HepG2 (cell line): ENCODE results near the gene ABHD1. TPM values are rescaled to one million over a fixed set of nuclear protein-coding genes. Genes with fewer than 3 reads are reported as not detected.

ENCODE experiments used
- ARID4A ChIP-seq: sonication (generic); formaldehyde crosslinking; IDR thresholded peaks from 2 replicates; pipeline ENCODE4 v1.5.0; 2020; ENCODE audit warnings: mild to moderate bottlenecking, missing genetic modification reagents, borderline replicate concordance
- BRCA1 ChIP-seq: sonication (generic); formaldehyde crosslinking; IDR thresholded peaks from 2 replicates; pipeline ENCODE4 v1.4.0; 2020; ENCODE audit warnings: missing genetic modification reagents
- CREB1 ChIP-seq, 2 experiments: fragments of 450-650 bp in 1 of 2; IDR thresholded peaks; 2 replicates each; pipeline ENCODE4 v1.6.1; 2016 to 2017; ENCODE audit warnings: control low read depth in 1 of 2, mild to moderate bottlenecking in 1 of 2, missing compliant biosample characterization in 1 of 2, missing genetic modification characterization in 1 of 2
- DNMT3B ChIP-seq: conservative IDR thresholded peaks from 2 replicates; pipeline ENCODE4 v1.6.1; 2016; ENCODE audit warnings: missing biosample characterization, control low read depth
- FOXK1 ChIP-seq: sonication (generic); formaldehyde crosslinking; IDR thresholded peaks from 2 replicates; pipeline ENCODE4 v1.4.0; 2020; ENCODE audit warnings: low read depth, missing genetic modification reagents, borderline replicate concordance
- IKZF1 ChIP-seq: fragments of 450-650 bp; IDR thresholded peaks from 2 replicates; pipeline ENCODE4 v1.7.1; 2016
- KDM3A ChIP-seq: IDR thresholded peaks from 2 replicates; pipeline ENCODE4 v1.6.1; 2018; ENCODE audit warnings: low read depth, missing compliant biosample characterization
- MED13 ChIP-seq: sonication (generic); formaldehyde crosslinking; IDR thresholded peaks from 2 replicates; pipeline ENCODE4 v1.5.0; 2020; ENCODE audit warnings: missing genetic modification reagents
- MTF1 ChIP-seq: sonication (generic); formaldehyde crosslinking; IDR thresholded peaks from 2 replicates; pipeline ENCODE4 v1.5.0; 2020; ENCODE audit warnings: missing genetic modification reagents
- POLR2AphosphoS5 ChIP-seq: IDR thresholded peaks from 2 replicates; pipeline ENCODE4 v1.6.1; 2012; ENCODE audit warnings: low read depth, low read length
- SP1 ChIP-seq, 2 experiments: fragments of 450-650 bp in 1 of 2; sonication (generic) in 1 of 2; formaldehyde crosslinking in 1 of 2; IDR thresholded peaks; 2 replicates each; pipeline versions ENCODE4 v1.4.0 to v1.6.1; 2016 to 2020; ENCODE audit warnings: missing genetic modification reagents in 1 of 2
- ZBTB49 ChIP-seq: sonication (generic); formaldehyde crosslinking; IDR thresholded peaks from 2 replicates; pipeline ENCODE4 v1.4.0; 2020; ENCODE audit warnings: missing genetic modification reagents, borderline replicate concordance
- ZFP1 ChIP-seq: IDR thresholded peaks from 2 replicates; pipeline ENCODE4 v1.6.1; 2016
- ZNF143 ChIP-seq: sonication (generic); formaldehyde crosslinking; IDR thresholded peaks from 2 replicates; pipeline ENCODE4 v1.4.0; 2020; ENCODE audit warnings: missing genetic modification reagents
- ZNF276 ChIP-seq: sonication (generic); formaldehyde crosslinking; IDR thresholded peaks from 2 replicates; pipeline ENCODE4 v1.4.0; 2020; ENCODE audit warnings: mild to moderate bottlenecking, low read depth, missing genetic modification reagents
- ZNF3 ChIP-seq: IDR thresholded peaks from 2 replicates; pipeline ENCODE4 v1.7.0; 2017; ENCODE audit warnings: inconsistent platforms
- ZNF564 ChIP-seq: sonication (generic); formaldehyde crosslinking; IDR thresholded peaks from 2 replicates; pipeline ENCODE4 v1.8.1; 2023; ENCODE audit warnings: mild to moderate bottlenecking, missing genetic modification reagents
- polyA plus RNA-seq, 8 experiments: library from polyadenylated mRNA; depleted of rRNA in 3 of 8; stranded (reverse) in 7 of 8; unstranded in 1 of 8; fragments of >200 nt; fragmentation: Illumina TruSeq in 4 of 8; extraction: Trizol in 4 of 8; gene quantifications; 2 replicates each; pipeline versions ENCODE4 v1.2.1 to v1.2.3, GENCODE V29; 2011 to 2016; ENCODE audit warnings: low read depth in 4 of 8, missing spikeins in 1 of 8, mixed read lengths in 1 of 8; ENCODE audit not compliant: insufficient read depth in 1 of 8
- total RNA-seq, 5 experiments: library from RNA; depleted of rRNA; stranded (reverse); fragments of >200 nt; fragmentation: Illumina TruSeq; extraction: Trizol; gene quantifications; 2 replicates each; pipeline ENCODE4 v1.2.3, GENCODE V29; 2016; ENCODE audit warnings: low read depth in 1 of 5
- TF ChIP-seq, protein P1 (sequence below): sonication (generic); formaldehyde crosslinking; IDR thresholded peaks from 2 replicates; pipeline ENCODE4 v1.4.0; 2020; ENCODE audit warnings: missing genetic modification reagents, mild to moderate bottlenecking, borderline replicate concordance
- TF ChIP-seq, protein P2 (sequence below): IDR thresholded peaks from 2 replicates; pipeline ENCODE4 v1.6.1; 2016; ENCODE audit warnings: mild to moderate bottlenecking

Gene ABHD1
- total and polyA plus RNA-seq, 2 of the 13 experiments (the other 11 are each of a cell fraction or from before 2014, with no cell fraction given), result 0.04 to 0.81 TPM

GRCh38 chr2:27084297-27085061 is 39.1 kb upstream of the ABHD1 start (continued):
- TF ChIP-seq MTF1 (CRISPR knock-in tag) (no peak), ZBTB49 (no peak), KDM3A (CRISPR knock-in tag) (no peak), ZNF3 (CRISPR knock-in tag) (peak; percentile 65; the same call in 1 of the 2 replicates), BRCA1 (CRISPR knock-in tag) (no peak), SP1 (IDR thresholded peaks at IDR 0.05) (no peak), SP1 (CRISPR knock-in tag; IDR thresholded peaks at IDR 0.05) (no peak), ZFP1 (CRISPR knock-in tag) (no peak), ZNF564 (no peak), ZNF143 (CRISPR knock-in tag) (0 out of 2 replicates have a peak, but pooled peaks have one; percentile 2), FOXK1 (CRISPR knock-in tag) (no peak), MED13 (CRISPR knock-in tag) (no peak), ARID4A (CRISPR knock-in tag) (no peak), ZNF276 (no peak), POLR2AphosphoS5 (peak; percentile 18; the same call in 1 of the 2 replicates), CREB1 (IDR thresholded peaks at IDR 0.05) (no peak), CREB1 (CRISPR knock-in tag; IDR thresholded peaks at IDR 0.05) (no peak), DNMT3B (CRISPR knock-in tag) (no peak), IKZF1 (no peak)
- TF ChIP-seq, protein P1, sequence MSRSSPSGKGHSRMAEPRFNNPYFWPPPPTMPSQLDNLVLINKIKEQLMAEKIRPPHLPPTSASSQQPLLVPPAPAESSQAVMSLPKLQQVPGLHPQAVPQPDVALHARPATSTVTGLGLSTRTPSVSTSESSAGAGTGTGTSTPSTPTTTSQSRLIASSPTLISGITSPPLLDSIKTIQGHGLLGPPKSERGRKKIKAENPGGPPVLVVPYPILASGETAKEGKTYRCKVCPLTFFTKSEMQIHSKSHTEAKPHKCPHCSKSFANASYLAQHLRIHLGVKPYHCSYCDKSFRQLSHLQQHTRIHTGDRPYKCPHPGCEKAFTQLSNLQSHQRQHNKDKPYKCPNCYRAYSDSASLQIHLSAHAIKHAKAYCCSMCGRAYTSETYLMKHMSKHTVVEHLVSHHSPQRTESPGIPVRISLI (CRISPR knock-in tag), result no peak
- TF ChIP-seq, protein P2, sequence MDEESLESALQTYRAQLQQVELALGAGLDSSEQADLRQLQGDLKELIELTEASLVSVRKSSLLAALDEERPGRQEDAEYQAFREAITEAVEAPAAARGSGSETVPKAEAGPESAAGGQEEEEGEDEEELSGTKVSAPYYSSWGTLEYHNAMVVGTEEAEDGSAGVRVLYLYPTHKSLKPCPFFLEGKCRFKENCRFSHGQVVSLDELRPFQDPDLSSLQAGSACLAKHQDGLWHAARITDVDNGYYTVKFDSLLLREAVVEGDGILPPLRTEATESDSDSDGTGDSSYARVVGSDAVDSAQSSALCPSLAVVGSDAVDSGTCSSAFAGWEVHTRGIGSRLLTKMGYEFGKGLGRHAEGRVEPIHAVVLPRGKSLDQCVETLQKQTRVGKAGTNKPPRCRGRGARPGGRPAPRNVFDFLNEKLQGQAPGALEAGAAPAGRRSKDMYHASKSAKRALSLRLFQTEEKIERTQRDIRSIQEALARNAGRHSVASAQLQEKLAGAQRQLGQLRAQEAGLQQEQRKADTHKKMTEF (CRISPR knock-in tag), result no peak
